Prostate gland (tissue), 2 donors: ENCODE measurements around the gene TMEM51.

Experiments used
- POLR2A ChIP-seq: fragments of 450-650 bp; IDR thresholded peaks from one replicate; pipeline ENCODE4 v1.6.1; 2016; ENCODE audit warnings: antibody characterized with exemption, mild to moderate bottlenecking
- POLR2AphosphoS5 ChIP-seq: sonication (generic); formaldehyde crosslinking; IDR thresholded peaks from one replicate; pipeline ENCODE4 v1.6.1; 2017; ENCODE audit warnings: antibody characterized with exemption
- TF ChIP-seq, protein P1 (sequence below), 4 experiments: fragments of 200-600 bp in 2 of 4; fragments of 450-650 bp in 2 of 4; sonication (generic) in 2 of 4; IDR thresholded peaks; 1 replicate in 3 of 4; 2 replicates in 1 of 4; pipeline ENCODE4 v1.5.1; 2016 to 2019; ENCODE audit warnings: antibody characterized with exemption in 4 of 4, mild to moderate bottlenecking in 2 of 4, moderate library complexity in 2 of 4

DNA sequence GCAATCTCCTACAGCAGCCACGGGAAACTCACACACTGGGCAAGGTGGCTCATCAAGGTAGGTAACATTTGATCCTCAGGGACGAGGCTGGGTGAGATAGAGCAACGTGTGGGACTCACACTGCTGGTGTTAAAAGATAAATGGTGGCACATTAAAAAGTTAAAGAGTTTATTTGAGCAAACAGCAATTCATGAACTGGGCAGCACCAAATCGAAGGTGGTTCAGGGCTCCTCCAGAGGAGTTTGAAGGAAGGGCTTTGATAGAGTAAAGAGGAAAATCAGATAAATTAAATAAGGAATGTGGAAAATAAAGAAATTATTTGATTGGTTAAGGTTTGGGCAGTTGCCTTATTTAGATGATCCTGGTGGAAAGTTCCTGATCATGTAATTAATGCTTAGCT, 23.6 kb upstream of the TMEM51 start:
- TF ChIP-seq, protein P1, sequence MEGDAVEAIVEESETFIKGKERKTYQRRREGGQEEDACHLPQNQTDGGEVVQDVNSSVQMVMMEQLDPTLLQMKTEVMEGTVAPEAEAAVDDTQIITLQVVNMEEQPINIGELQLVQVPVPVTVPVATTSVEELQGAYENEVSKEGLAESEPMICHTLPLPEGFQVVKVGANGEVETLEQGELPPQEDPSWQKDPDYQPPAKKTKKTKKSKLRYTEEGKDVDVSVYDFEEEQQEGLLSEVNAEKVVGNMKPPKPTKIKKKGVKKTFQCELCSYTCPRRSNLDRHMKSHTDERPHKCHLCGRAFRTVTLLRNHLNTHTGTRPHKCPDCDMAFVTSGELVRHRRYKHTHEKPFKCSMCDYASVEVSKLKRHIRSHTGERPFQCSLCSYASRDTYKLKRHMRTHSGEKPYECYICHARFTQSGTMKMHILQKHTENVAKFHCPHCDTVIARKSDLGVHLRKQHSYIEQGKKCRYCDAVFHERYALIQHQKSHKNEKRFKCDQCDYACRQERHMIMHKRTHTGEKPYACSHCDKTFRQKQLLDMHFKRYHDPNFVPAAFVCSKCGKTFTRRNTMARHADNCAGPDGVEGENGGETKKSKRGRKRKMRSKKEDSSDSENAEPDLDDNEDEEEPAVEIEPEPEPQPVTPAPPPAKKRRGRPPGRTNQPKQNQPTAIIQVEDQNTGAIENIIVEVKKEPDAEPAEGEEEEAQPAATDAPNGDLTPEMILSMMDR (IDR thresholded peaks at IDR 0.05), result no peak
- TF ChIP-seq POLR2AphosphoS5, result no peak
- TF ChIP-seq POLR2A, result no peak
